Liver (tissue), 9 donors: ENCODE measurements around the gene CLIP4. TPM values are rescaled to one million over a fixed set of nuclear protein-coding genes. Genes with fewer than 3 reads are reported as not detected.

Source experiments
- DNase-seq: peaks from one replicate; pipeline ENCODE4 v3.0.0-alpha.2; 2017; ENCODE audit warnings: low spot score
- H3K27ac ChIP-seq, 2 donors: one replicate each; pipeline ENCODE4 v1.7.0; 2013; ENCODE audit warnings: inconsistent platforms in 2 of 2, low read length in 2 of 2, control low read depth in 1 of 2, low read depth in 1 of 2, mild to moderate bottlenecking in 1 of 2
- H3K27me3 ChIP-seq, 4 donors: one replicate each; pipeline versions ENCODE4 v1.6.1 to v1.7.0; 2013; ENCODE audit warnings: low read length in 3 of 4, inconsistent platforms in 1 of 4, mild to moderate bottlenecking in 1 of 4, moderate library complexity in 1 of 4; ENCODE audit not compliant: control insufficient read depth in 4 of 4, insufficient read depth in 4 of 4
- H3K36me3 ChIP-seq, 4 donors: one replicate each; pipeline versions ENCODE4 v1.6.1 to v1.7.0; 2013; ENCODE audit warnings: low read length in 3 of 4, mild to moderate bottlenecking in 3 of 4, low read depth in 1 of 4, moderate library complexity in 1 of 4; ENCODE audit not compliant: control insufficient read depth in 4 of 4, insufficient read depth in 3 of 4
- H3K4me1 ChIP-seq, 4 donors: one replicate each; pipeline versions ENCODE4 v1.6.1 to v1.7.0; 2013; ENCODE audit warnings: low read length in 3 of 4, mild to moderate bottlenecking in 3 of 4, moderate library complexity in 1 of 4; ENCODE audit not compliant: control insufficient read depth in 4 of 4, insufficient read depth in 4 of 4
- H3K4me3 ChIP-seq, 3 donors: one replicate each; pipeline versions ENCODE4 v1.6.1 to v1.7.0; 2013; ENCODE audit warnings: low read length in 3 of 3, control low read depth in 1 of 3, low read depth in 1 of 3, mild to moderate bottlenecking in 1 of 3
- H3K9ac ChIP-seq, 2 donors: one replicate each; pipeline ENCODE4 v1.7.0; 2013; ENCODE audit warnings: low read length in 2 of 2, mild to moderate bottlenecking in 2 of 2, moderate library complexity in 2 of 2, control low read depth in 1 of 2, low read depth in 1 of 2
- H3K9me3 ChIP-seq, 4 donors: one replicate each; pipeline versions ENCODE4 v1.6.1 to v1.7.0; 2013; ENCODE audit warnings: low read length in 3 of 4; ENCODE audit not compliant: control insufficient read depth in 4 of 4
- CTCF ChIP-seq: fragments of 150-350 bp; IDR thresholded peaks from 2 replicates; pipeline ENCODE4 v1.5.1; 2017; ENCODE audit warnings: improper control_type of control experiment, low read depth, low read length; ENCODE audit not compliant: missing input control
- FOXA1 ChIP-seq: IDR thresholded peaks from 2 replicates; pipeline ENCODE4 v1.6.1; 2016; ENCODE audit warnings: antibody characterized with exemption
- FOXA2 ChIP-seq: IDR thresholded peaks from 2 replicates; pipeline ENCODE4 v1.6.1; 2016; ENCODE audit warnings: antibody characterized with exemption
- GABPA ChIP-seq, 2 donors: IDR thresholded peaks in 1 of 2; conservative IDR thresholded peaks in 1 of 2; 2 replicates each; pipeline ENCODE4 v1.6.1; 2016; ENCODE audit warnings: antibody characterized with exemption in 2 of 2, mild to moderate bottlenecking in 1 of 2, moderate library complexity in 1 of 2
- HNF4G ChIP-seq: IDR thresholded peaks from 2 replicates; pipeline ENCODE4 v1.6.1; 2016; ENCODE audit warnings: antibody characterized with exemption
- JUND ChIP-seq, 2 donors: IDR thresholded peaks; 2 replicates each; pipeline ENCODE4 v1.6.1; 2016; ENCODE audit warnings: antibody characterized with exemption in 2 of 2
- MAX ChIP-seq: IDR thresholded peaks from 2 replicates; pipeline ENCODE4 v1.6.1; 2016; ENCODE audit warnings: antibody characterized with exemption
- RAD21 ChIP-seq, 2 donors: IDR thresholded peaks; 2 replicates each; pipeline ENCODE4 v1.6.1; 2016; ENCODE audit warnings: antibody characterized with exemption in 2 of 2, mild to moderate bottlenecking in 2 of 2
- TAF1 ChIP-seq: conservative IDR thresholded peaks from 2 replicates; pipeline ENCODE4 v1.6.1; 2016; ENCODE audit warnings: antibody characterized with exemption, mild to moderate bottlenecking
- YY1 ChIP-seq: IDR thresholded peaks from 2 replicates; pipeline ENCODE4 v1.6.1; 2016; ENCODE audit warnings: antibody characterized with exemption, mild to moderate bottlenecking
- WGBS: extraction: QIAGEN DNeasy Blood & Tissue Kit; methylation state at CpG from one replicate; pipeline ENCODE4 v1.1.7; 2013; 5-methylcytosine and 5-hydroxymethylcytosine counted together
- polyA plus RNA-seq, 2 donors: library from polyadenylated mRNA; stranded (reverse) in 1 of 2; unstranded in 1 of 2; fragments of 200-250 nt in 1 of 2; fragments of >200 nt in 1 of 2; fragmentation: Nextera tagmentation in 1 of 2; extraction: Ambion mirVana in 1 of 2; gene quantifications; one replicate each; pipeline versions ENCODE4 v1.2.1 to v1.2.3, GENCODE V29; 2013 to 2015
- total RNA-seq, 2 donors: library from RNA; depleted of rRNA; stranded (reverse); fragments of >200 nt; gene quantifications; one replicate each; pipeline ENCODE4 v1.2.3, GENCODE V29; 2014
- TF ChIP-seq, protein P1 (sequence below): IDR thresholded peaks from 2 replicates; pipeline ENCODE4 v1.6.1; 2016; ENCODE audit warnings: antibody characterized with exemption, mild to moderate bottlenecking
- TF ChIP-seq, protein P2 (sequence below): IDR thresholded peaks from 2 replicates; pipeline ENCODE4 v1.6.1; 2016; ENCODE audit warnings: antibody characterized with exemption
- donor health status: healthy.
- donor health status: healthy.
- donor health status: healthy.
- donor health status: healthy.
- donor health status: healthy.

CLIP4 gene
- total and polyA plus RNA-seq, 4 donors, result 1.3 to 6.7 (median 3.2) TPM

DNA sequence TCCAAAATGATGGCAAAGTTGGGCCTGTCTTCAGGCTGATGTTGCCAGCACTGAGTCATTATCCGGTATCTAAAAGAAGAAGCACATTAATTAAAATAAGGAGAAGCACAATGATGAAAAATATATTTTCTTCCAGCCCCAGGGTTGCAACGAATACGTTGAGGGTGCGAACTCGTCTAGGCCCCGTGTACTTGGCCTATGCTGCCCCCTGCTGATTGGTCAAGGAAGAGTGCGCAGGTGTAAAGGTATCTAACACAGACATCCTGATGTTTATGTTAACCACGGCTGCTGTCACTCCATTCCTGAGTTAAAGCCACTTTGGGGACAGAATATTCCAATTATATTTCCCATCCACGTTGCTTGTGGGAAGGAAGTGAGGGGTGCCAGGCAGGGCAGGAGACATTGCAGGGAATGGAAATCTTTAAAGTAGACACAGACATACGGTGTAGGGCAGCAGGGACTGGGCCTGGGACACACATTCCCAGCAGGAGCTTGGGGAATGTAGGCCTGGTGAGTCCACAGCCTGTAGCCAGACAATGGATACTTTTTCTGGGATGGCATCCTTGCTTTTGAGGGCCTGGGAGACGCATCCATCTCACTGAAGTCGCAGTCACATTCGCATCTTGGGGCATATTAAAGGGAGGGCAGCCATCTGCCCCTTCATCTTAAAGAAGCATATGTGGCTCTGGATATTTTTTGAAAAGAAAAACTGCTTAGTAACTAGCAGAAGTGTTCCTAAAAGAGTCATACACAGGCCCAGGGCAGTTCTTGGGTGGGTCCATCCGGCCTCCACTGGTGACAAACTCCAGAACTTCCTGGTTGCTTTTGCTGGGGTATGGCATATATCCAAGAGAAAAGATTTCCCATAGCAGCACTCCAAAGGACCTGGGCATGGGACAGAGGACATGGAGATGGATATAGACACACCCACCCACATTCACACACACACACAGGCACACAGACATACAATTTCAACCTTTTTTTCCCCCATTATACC, 81.9 kb downstream of the CLIP4 start:
- Histone ChIP-seq H3K4me3 (no peak overlapping the region), H3K36me3 (no peaks in the 10 kb centered on the region), H3K9me3 (no peaks in the 10 kb centered on the region), H3K27me3 (no peaks in the 10 kb centered on the region), H3K9ac (no peak overlapping the region), H3K27ac (no peak overlapping the region), H3K4me1 (no peaks in the 10 kb centered on the region)
- WGBS, result 33% methylated on average over 14 of the region's 14 CpGs
- no peak for TF ChIP-seq FOXA1
- no peak for TF ChIP-seq TAF1
- TF ChIP-seq HNF4G, result no peak
- no peak for TF ChIP-seq YY1
- TF ChIP-seq JUND (IDR thresholded peaks at IDR 0.05), result no peak
- TF ChIP-seq MAX, result no peak
- peak; percentile 91 to 96 for TF ChIP-seq RAD21 (IDR thresholded peaks at IDR 0.05)
- TF ChIP-seq CTCF, result peak; percentile 68
- TF ChIP-seq, protein P1, sequence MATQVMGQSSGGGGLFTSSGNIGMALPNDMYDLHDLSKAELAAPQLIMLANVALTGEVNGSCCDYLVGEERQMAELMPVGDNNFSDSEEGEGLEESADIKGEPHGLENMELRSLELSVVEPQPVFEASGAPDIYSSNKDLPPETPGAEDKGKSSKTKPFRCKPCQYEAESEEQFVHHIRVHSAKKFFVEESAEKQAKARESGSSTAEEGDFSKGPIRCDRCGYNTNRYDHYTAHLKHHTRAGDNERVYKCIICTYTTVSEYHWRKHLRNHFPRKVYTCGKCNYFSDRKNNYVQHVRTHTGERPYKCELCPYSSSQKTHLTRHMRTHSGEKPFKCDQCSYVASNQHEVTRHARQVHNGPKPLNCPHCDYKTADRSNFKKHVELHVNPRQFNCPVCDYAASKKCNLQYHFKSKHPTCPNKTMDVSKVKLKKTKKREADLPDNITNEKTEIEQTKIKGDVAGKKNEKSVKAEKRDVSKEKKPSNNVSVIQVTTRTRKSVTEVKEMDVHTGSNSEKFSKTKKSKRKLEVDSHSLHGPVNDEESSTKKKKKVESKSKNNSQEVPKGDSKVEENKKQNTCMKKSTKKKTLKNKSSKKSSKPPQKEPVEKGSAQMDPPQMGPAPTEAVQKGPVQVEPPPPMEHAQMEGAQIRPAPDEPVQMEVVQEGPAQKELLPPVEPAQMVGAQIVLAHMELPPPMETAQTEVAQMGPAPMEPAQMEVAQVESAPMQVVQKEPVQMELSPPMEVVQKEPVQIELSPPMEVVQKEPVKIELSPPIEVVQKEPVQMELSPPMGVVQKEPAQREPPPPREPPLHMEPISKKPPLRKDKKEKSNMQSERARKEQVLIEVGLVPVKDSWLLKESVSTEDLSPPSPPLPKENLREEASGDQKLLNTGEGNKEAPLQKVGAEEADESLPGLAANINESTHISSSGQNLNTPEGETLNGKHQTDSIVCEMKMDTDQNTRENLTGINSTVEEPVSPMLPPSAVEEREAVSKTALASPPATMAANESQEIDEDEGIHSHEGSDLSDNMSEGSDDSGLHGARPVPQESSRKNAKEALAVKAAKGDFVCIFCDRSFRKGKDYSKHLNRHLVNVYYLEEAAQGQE, result no peak
- peak; percentile 75 for DNase-seq

GRCh38 chr2:29201979-29202378, 86.8 kb downstream of the CLIP4 start:
- Histone ChIP-seq H3K36me3 (no peaks in the 10 kb centered on the region), H3K27ac (no peak overlapping the region), H3K9ac (no peak overlapping the region), H3K4me1 (no peaks in the 10 kb centered on the region), H3K4me3 (no peak overlapping the region), H3K27me3 (no peaks in the 10 kb centered on the region), H3K9me3 (no peaks in the 10 kb centered on the region)
- 67% methylated on average over 5 of the region's 5 CpGs for WGBS
- TF ChIP-seq CTCF, result no peak
- TF ChIP-seq RAD21 (IDR thresholded peaks at IDR 0.05), result no peak
- no peak for TF ChIP-seq YY1
- TF ChIP-seq, protein P2, sequence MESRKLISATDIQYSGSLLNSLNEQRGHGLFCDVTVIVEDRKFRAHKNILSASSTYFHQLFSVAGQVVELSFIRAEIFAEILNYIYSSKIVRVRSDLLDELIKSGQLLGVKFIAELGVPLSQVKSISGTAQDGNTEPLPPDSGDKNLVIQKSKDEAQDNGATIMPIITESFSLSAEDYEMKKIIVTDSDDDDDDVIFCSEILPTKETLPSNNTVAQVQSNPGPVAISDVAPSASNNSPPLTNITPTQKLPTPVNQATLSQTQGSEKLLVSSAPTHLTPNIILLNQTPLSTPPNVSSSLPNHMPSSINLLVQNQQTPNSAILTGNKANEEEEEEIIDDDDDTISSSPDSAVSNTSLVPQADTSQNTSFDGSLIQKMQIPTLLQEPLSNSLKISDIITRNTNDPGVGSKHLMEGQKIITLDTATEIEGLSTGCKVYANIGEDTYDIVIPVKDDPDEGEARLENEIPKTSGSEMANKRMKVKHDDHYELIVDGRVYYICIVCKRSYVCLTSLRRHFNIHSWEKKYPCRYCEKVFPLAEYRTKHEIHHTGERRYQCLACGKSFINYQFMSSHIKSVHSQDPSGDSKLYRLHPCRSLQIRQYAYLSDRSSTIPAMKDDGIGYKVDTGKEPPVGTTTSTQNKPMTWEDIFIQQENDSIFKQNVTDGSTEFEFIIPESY, result no peak
- no peak for TF ChIP-seq GABPA (IDR thresholded peaks at IDR 0.05 in 1 of 2, conservative IDR thresholded peaks at IDR 0.05 in 1 of 2)
- TF ChIP-seq, protein P1, result no peak
- no peak for TF ChIP-seq MAX
- no peak for TF ChIP-seq FOXA2
- DNase-seq, result no peak
